Measurements from ENCODE around the gene MRM2.

GRCh38 chr7:2287745-2288144 is 45.7 kb upstream of the MRM2 start:
- TF ChIP-seq CSRNP3 (CRISPR knock-in tag; IDR thresholded peaks at IDR 0.05) (no peak), ZFP3 (CRISPR knock-in tag; IDR thresholded peaks at IDR 0.05) (no peak), BACH2 (CRISPR knock-in tag; IDR thresholded peaks at IDR 0.05; ENCODE audit: borderline replicate concordance) (no peak), ISL1 (CRISPR knock-in tag; IDR thresholded peaks at IDR 0.05) (no peak), ESRRG (CRISPR knock-in tag; IDR thresholded peaks at IDR 0.05) (no peak), PPARA (CRISPR knock-in tag; IDR thresholded peaks at IDR 0.05; ENCODE audit: borderline replicate concordance) (no peak), ZNF565 (CRISPR knock-in tag; conservative IDR thresholded peaks at IDR 0.05; ENCODE audit: low read depth) (no peak)
- TF ChIP-seq, protein P1, sequence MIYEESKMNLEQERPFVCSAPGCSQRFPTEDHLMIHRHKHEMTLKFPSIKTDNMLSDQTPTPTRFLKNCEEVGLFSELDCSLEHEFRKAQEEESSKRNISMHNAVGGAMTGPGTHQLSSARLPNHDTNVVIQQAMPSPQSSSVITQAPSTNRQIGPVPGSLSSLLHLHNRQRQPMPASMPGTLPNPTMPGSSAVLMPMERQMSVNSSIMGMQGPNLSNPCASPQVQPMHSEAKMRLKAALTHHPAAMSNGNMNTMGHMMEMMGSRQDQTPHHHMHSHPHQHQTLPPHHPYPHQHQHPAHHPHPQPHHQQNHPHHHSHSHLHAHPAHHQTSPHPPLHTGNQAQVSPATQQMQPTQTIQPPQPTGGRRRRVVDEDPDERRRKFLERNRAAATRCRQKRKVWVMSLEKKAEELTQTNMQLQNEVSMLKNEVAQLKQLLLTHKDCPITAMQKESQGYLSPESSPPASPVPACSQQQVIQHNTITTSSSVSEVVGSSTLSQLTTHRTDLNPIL (CRISPR knock-in tag; IDR thresholded peaks at IDR 0.05; ENCODE audit: low read depth) = no peak
